HG03108 (cell line): ENCODE measurements around the gene NRCAM.
A peak's percentile ranks its signal among the peaks of the same experiment; 100 is the strongest.

Source experiments
- ATAC-seq: cut with Tn5 transposase; IDR thresholded peaks from one replicate; pipeline ENCODE4 v1.9.1; 2021; ENCODE audit warnings: moderate library complexity; ENCODE audit not compliant: unreplicated experiment

Gene NRCAM

GRCh38 chr7:108427766-108428165 is 28.5 kb downstream of the NRCAM start:
- ATAC-seq: no peak

- no peak for ATAC-seq
Measured at GRCh38 chr7:108425714-108426275, 30.4 kb downstream of the NRCAM start.

DNA sequence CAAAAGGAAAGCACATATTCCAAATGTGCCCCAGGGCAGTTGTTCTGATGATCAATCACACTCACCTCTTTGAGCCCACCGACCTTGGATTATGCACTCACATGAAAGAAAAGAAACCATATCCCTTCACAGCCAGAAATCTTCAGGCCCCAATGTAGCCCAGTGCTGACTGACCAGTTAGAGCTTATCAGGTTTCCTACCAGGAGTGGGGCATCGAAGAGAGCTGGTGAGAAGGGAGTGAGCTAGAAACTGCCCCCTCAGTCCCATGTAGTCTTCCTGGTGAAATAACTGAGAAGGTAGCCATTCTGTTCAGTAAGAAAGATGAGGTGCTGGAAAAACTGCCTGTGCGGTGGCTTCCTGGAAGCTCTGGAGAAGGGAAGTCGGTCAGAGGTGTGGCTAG is 32.2 kb downstream of the NRCAM start:
- ATAC-seq: no peak

- ATAC-seq: no peak
Measured at GRCh38 chr7:108423089-108423989, 32.9 kb downstream of the NRCAM start.

DNA sequence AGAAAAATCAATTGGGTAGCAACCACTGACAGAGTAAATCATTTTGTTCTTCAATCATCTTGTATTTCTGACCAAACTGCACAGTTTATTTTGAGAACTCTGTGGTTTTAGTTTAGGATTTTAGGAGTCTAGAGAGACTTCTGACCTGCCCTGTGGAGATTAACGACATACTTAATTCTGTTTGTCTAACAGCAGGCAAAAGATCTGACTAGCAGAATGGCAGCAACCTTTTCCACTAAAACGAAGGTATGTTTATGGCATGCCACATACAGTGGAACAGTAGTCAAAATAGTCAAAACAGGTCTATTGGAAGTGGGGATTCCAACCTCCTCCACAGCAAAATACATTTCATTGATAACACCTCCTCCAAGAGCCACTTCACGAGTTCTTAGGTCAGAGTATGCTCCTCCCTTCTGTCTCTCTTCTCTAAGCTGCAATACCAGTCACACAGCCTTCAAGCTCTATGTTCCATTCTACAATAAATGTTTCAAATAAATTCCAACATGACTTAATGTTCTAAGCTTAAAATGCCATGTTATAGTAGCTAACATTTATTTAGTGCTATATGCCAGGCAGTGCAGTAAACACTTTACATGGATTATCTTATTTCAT is 34.4 kb downstream of the NRCAM start:
- ATAC-seq: no peak

DNA sequence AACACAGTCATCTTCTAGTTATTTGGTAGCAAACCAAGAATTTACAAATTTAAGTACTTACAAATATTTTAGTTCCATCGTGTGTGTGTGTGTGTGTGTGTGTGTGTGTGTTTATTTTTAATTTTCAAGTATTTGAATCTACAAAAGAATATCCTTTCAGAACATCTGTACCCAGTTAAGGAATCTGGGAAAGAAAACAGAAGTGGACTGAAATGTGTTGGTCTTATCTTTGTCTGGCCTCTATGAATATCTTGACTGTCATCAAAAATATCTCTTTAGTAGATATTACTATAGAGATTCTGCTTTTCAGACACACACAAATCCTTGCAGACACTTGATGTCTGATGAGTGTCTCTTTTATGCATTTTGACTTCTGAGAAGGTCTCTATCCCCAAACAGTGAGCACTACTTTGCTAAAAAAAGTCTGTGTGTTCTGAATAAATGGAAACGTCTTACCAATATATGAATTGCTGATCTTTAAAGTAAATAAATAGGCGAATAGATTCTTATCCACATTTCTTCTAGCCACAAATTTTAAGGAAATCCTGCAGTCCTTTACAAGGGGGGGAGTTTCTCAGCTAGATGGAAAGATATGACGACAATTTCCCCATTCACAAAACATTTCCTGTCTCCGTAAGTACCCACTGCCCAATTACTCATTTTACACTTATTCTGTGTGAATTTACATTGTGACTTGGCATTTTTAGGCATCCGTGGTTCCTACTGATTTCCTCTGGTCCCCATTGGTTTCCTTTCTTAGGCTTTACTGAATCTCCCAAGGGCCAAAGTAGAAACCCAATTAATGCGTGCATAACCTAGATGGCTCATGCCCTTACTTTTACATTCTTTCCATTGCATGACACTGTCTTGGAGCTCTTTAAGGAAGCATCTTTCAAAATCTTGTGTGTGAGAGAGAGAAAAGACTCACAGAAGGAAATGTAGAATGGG is 36.0 kb downstream of the NRCAM start:
- no peak for ATAC-seq

GRCh38 chr7:108418946-108419345 is 37.3 kb downstream of the NRCAM start:
- ATAC-seq: no peak

DNA sequence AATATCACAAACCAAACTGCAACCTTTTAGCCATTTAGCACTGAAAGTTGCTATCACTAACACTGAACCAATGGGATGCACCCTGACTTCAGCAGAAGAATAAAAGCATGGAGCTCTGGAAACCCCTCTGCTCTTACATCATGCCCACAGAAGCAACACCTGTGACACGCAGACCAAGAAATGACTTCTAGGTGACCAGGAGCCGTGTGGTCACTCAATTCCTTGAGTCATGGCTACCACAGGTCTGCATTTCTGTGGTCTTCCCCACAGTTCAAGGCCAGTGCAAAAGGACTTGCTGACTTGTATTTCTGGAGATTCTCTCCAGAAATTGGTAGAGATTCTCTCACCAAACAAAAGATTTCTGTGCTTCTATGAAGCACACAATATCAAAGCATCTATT is 38.3 kb downstream of the NRCAM start:
- ATAC-seq: no peak

DNA sequence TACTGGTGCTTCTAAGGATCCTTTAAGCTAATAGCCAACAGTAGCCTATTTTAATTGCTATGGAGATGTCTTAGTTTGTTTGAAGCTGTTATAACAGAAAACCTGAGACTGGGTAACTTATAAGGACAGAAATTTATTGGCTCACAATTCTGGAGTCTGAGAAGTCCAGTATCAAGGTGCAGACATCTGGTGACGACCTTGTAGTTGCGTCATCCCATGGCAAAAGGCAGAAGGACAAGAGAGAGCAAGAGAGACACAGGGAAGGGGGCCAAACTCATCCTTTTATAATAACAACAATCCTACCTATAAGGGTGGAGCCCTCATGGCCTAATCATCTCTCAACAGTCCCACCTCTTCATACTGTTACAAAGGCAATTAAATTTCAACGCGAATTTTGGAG is 39.1 kb downstream of the NRCAM start:
- no peak for ATAC-seq

DNA sequence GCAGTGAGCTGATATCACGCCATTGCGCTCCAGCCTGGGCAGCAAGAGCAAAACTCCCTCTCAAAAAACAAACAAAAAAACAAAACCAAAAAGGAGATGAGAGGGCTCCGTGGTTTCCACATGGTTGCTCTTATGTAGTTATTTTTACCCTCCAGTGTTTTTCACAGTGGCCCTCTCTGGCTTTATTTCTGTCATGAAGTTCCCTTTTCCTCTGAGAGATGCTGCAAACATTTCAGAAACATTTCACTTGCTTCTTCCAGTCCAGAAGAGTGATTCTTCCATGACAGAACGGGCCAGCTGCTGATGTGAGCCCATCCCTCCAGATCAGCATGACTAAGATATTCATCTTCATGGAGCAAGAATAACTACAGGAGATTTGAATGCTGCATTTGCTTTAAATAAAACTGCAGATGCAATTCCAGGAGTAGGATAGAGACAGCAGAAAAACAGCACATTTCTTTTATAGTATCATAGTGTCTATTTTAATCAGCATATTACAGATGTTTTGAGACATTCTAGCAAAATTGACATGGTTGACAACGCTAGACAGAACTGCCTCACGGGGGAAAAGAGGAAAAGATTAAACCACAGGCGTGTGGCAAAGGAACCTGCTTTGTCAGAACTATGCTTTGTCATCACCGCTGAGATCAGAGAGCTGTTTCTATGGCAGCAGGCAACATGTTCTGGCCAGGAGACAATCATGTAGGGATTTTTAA is 40.3 kb downstream of the NRCAM start:
- ATAC-seq: peak; percentile 81

DNA sequence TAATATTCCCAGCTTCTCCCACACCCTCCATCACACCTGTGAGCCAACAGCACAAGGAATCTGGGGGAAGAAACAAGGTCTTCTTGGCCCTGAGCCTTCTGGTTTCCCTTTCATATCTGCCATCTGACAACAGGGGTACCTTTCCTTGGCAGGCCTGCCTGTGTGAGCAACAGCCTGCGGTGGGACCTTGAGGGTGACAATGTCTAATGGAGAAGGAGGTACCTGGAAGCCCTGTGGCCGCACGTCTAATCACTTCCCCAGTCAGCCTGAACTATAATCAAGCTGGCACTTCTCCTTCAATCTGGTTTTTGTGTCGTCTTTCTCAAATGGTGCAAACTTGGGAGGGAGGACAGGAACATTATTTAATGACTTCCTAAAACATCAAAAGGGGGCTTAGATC is 41.2 kb downstream of the NRCAM start:
- ATAC-seq: no peak

DNA sequence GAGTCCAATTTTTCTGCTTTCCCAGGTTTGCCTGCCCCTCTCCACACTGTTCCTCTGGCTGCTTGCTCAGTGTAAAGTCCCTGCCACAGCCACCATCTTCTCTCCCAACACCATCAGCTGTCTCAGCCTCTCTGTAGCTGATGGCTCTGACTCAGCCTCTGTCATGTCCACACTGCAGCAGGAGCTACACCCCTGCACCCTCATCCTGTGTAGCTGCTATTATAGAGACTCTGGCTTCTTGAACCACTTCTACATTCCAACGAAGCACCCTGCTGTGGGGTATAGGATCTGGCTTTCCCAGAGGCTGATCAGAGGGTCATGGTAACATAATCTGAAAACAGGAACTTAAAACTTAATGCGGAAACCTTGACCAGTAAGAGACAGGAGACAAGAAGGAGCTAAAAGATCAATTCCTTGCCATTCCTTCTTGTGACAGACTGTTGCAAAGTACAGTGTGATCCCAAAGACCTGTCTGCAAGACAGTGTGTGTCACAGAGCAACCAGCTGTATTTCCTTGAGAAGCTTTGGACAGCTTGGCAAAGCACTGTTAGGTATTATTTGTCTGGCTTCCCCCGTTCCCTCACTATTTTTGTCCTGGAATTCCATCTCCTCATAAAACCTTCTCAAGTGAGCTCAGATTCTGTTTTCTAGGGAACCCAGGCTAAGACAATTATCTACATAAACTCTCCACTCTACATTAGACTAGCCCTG is 42.3 kb downstream of the NRCAM start:
- no peak for ATAC-seq

- ATAC-seq: no peak
Measured at GRCh38 chr7:108413337-108413736, 42.9 kb downstream of the NRCAM start.

GRCh38 chr7:108409146-108409545 is 47.1 kb downstream of the NRCAM start:
- no peak for ATAC-seq

DNA sequence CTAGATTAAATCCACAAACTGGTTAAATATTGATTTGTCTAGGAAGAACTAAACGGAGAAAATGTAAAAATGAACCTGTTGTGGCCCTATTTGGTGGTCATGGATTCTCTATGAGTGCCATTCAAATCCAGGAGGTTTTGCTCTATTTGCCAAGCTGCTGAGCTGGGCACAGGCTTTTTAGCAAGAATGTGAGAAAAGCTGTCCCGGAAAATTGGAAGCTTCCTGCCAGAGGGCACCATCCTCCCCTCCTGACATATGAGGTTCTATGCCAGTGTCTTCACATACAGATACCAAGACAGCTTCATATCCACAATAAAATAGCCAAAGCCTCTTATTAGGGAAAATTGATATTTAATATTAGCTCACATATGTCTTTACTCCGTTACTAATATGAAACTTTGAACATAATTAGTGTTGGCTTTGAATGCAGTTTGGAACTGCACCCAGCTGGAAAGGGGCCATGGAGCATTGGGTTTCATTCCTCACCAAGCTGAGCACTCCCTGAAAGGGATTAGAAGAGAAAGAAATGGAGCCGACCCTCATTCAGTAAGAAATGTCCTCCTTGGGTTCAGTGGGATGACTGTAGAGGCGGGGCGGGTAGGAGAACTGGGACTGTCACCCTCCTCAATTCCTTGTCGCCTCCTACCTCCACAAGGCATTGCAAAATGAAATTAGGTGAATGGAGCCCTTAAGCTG is 47.8 kb downstream of the NRCAM start:
- no peak for ATAC-seq

DNA sequence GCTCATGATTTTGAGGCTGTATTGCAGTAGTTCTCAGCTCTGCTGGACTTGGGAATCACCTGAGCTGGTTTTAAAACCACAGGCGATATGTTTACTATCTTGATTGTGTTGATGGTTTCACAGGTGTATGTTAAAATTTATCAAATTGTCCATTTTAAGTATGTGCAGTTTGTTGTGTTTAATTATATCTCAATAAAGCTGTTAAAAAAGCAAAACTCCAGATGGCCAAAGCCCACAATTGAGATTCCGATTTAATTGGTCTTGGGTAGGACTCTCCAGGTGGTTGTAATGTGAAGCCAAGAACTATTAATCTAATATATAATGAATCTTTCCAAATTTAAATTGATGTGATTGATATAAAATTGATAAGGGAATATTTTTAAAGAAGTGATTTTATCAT is 48.6 kb downstream of the NRCAM start:
- ATAC-seq: no peak

GRCh38 chr7:108406222-108406890 is 49.9 kb downstream of the NRCAM start:
- no peak for ATAC-seq

DNA sequence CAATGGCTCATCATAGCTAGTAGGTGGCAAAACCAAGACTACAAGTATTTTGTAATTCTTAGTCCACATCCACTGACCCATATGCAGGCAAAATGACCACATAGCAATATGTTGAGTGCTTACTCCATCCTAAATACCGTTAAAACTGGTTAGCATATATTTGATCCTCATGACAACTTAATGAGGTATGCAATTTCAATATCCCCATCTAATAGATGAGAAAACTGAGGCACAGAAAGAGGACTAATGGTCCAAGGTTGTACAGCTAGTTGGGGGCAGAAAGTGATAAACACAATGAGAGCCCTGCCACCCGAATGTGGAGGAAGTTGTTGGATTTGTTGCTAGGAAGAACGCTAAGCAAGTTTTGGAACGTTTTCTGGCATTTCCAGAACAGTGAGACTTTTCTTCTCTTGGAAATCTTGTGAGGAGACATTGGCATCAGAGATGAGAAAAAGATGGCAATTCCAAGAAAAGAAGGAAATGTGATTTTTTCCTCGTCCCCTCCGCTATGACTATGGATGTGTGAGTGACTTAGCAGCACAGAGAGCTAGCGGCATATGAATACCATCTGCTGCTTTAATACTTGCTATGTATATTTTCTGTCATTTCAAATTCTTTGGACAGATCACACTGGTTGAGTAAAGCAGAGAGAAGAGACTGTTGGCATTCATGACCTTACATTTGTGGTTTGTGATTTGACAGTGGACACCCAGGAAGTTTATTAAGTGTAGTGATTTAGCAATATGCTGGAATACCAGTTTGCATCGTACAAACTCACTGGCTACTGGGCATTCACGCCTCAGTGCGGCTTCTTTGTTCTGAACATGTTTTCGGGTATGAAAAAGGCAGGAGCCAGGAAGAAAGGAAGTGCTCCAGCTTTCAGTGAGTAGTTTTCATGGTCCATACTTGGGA is 51.5 kb downstream of the NRCAM start:
- ATAC-seq: no peak
